SK-N-MC (cell line): ENCODE results near the gene CHST3.
"Not testable (repeated sequence)": the region's sequence is repeated elsewhere in the genome, so short reads cannot be mapped to it uniquely, and the experiment has no call there.

ENCODE experiments used
- DNase-seq: peaks from one replicate; pipeline ENCODE4 v3.0.0-alpha.2; 2011; ENCODE audit warnings: low read depth, low spot score
- H3K27ac ChIP-seq: fragments of 200-600 bp; sonication (generic); 2 replicates; pipeline ENCODE4 v1.5.1; 2016; ENCODE audit warnings: mixed run types
- H3K36me3 ChIP-seq: fragments of 200-600 bp; sonication (generic); 2 replicates; pipeline ENCODE4 v1.6.1; 2017; ENCODE audit warnings: antibody characterized with exemption, low read length, mixed read lengths; ENCODE audit not compliant: insufficient read depth
- H3K4me3 ChIP-seq: fragments of 200-600 bp; sonication (generic); 2 replicates; pipeline ENCODE4 v1.5.1; 2016
- H3K9ac ChIP-seq: fragments of 200-600 bp; sonication (generic); 2 replicates; pipeline ENCODE4 v1.8.0; 2017; ENCODE audit warnings: mixed run types, mixed read lengths; ENCODE audit not compliant: insufficient read length
- H3K9me3 ChIP-seq: fragments of 200-600 bp; sonication (generic); 2 replicates; pipeline ENCODE4 v1.6.1; 2017; ENCODE audit warnings: low read depth, mild to moderate bottlenecking, antibody characterized with exemption, low read length, moderate library complexity, mixed read lengths
- EZH2 ChIP-seq: fragments of 200-600 bp; sonication (generic); IDR thresholded peaks from one replicate; pipeline ENCODE4 v1.6.1; 2017; ENCODE audit warnings: antibody characterized with exemption
- FOXP2 ChIP-seq: optimal IDR thresholded peaks from 2 replicates; pipeline ENCODE3; 2011; ENCODE audit warnings: mild to moderate bottlenecking, moderate library complexity; ENCODE audit not compliant: insufficient read depth; ENCODE audit errors: extremely low read length, control extremely low read depth
- POLR2AphosphoS5 ChIP-seq: IDR thresholded peaks from 2 replicates; pipeline ENCODE4 v1.6.1; 2012; ENCODE audit warnings: mild to moderate bottlenecking, low read depth, low read length, borderline replicate concordance

Gene CHST3

DNA sequence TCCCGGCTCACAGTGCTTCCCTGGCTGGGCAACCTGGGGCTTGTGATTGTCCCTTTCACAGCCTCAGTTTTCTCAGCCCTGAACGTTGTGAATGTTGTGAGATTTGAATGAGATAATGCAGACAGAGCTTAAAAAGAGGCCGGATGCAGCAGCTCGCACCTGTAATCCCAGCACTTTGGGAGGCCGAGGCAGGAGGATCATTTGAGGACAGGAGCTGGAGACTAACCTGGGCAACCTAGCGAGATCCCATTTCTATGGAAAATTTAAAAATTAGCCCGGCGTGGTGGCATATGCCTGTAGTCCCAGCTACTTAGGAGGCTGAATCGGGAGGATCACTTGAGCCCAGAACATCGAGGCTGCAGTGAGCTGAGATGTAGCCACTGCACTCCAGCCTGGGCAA lies 67.5 kb downstream of the CHST3 start:
- no peak overlapping the region for H3K27ac ChIP-seq
- no peaks in the 10 kb centered on the region for H3K9me3 ChIP-seq
- no peak overlapping the region for H3K4me3 ChIP-seq
- DNase-seq, result no peak
- H3K36me3 ChIP-seq, result no peaks in the 10 kb centered on the region
- TF ChIP-seq EZH2 (no peak), POLR2AphosphoS5 (no peak), FOXP2 (no peak)
- no peak overlapping the region for H3K9ac ChIP-seq

DNA sequence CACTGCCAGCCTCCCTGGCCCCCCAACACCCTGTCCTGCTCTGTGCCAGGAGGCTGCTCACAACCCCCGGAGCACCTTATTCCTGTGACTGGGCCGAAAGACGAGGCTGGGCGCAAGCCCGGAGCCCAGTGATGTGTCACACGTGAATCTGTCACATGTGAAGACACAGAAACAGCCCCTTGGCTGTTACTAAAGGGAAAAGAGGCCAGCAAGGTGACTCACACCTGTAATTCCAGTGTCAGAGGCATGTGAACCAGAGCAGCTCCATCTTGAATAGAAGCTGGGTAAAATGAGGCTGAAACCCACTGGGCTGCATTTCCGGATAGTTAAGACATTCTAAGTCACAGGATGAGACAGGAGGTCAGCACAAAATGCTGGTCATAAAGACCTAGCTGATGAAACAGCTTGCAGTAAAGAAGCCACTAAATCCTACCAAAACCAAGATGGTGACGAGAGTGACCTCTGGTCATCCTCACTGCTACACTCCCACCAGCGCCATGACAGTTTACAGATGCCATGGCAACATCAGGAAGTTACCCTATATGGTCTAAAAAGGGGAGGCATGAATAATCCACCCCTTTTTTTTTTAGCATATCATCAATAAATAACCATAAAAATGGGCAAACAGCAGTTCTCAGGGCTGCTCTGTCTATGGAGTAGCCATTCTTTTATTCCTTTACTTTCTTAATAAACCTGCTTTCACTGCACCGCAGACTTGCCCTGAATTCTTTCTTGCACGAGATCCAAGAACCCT lies 68.4 kb downstream of the CHST3 start:
- DNase-seq, H3K4me3 ChIP-seq, H3K27ac ChIP-seq, H3K36me3 ChIP-seq, H3K9me3 ChIP-seq, H3K9ac ChIP-seq: not testable (repeated sequence)

DNA sequence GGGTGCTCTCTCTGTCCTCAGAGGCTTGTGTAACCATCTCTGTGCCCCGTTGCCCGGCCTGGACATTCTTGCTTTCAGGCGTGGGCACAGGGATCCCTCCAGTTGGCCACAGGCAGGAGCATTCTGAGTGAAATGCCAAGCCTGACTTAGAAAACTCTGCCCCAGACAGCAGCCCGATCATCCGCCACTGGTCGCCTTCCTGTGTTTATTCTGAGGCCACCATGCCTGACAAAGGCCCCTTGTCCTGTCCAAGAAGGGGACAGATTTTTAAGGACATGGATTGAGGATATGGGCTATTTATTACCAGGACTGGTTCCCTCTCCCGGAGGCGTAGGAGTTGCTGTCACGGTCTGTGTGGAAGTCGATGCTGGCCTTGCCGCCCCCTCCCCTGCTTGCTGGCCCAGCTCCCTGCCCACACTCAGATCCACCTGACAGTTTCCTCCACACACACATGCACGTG lies 69.9 kb downstream of the CHST3 start:
- Histone ChIP-seq H3K36me3 (no peaks in the 10 kb centered on the region), H3K9me3 (no peaks in the 10 kb centered on the region), H3K9ac (no peak overlapping the region), H3K4me3 (no peak overlapping the region), H3K27ac (no peak overlapping the region)
- DNase-seq, result no peak
- TF ChIP-seq FOXP2, result no peak
- no peak for TF ChIP-seq EZH2
- TF ChIP-seq POLR2AphosphoS5, result no peak

DNA sequence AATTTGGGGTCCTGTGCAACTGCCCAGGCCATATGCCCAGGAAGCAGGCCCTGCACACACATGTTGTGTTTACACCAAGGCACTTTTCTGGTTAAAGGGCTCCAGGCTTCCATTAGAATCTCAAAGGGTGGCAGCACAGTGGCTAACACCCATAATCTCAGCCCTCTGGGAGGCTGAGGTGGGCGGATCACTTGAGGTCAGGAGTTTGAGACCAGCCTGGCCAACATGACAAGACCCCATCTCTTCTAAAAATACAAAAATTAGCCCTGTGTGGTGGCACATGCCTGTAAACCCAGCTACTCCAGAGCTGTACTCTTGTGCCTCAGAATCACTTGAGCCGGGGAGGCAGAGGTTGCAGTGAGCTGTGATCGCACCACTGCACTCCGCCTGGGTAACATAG lies 70.6 kb downstream of the CHST3 start:
- H3K36me3 ChIP-seq, result no peaks in the 10 kb centered on the region
- no peak overlapping the region for H3K4me3 ChIP-seq
- H3K9me3 ChIP-seq, result no peaks in the 10 kb centered on the region
- TF ChIP-seq EZH2 (no peak), POLR2AphosphoS5 (no peak), FOXP2 (no peak)
- H3K27ac ChIP-seq, result no peak overlapping the region
- DNase-seq, result no peak
- no peak overlapping the region for H3K9ac ChIP-seq

DNA sequence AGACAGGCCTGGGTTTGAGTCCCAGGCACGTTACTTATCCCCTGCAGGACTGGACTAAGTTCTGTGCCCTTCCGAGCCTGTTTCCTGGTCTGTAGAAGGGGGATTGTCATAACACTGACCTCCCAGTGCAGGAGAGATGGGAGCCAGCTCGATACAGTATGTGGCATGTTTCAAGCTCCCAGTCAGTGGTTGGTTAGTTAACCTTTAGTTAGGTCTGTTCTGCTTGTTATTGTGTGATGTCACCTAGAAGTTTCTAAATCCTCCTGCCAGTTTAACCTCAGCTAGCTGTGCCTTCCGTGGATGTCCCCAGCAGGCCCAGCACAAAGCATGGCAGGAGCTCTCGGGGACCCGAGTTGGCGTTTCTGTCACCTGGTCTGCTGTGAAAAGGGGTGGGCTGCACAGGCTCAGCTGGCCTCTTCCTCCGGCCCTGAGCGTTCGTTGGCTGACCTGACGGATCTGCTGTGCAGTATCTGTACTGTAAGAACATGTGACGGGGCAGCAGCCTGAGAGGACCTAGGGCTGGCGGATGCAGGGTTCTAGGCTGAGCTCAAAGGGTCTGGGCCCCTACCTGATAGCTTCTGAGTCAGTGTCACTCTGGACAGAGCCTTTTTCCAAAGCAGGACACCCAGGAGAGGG lies 71.2 kb downstream of the CHST3 start:
- Histone ChIP-seq H3K9me3 (no peaks in the 10 kb centered on the region), H3K4me3 (no peak overlapping the region), H3K36me3 (no peaks in the 10 kb centered on the region), H3K27ac (no peak overlapping the region), H3K9ac (no peak overlapping the region)
- TF ChIP-seq POLR2AphosphoS5 (no peak), FOXP2 (no peak), EZH2 (no peak)
- no peak for DNase-seq

DNA sequence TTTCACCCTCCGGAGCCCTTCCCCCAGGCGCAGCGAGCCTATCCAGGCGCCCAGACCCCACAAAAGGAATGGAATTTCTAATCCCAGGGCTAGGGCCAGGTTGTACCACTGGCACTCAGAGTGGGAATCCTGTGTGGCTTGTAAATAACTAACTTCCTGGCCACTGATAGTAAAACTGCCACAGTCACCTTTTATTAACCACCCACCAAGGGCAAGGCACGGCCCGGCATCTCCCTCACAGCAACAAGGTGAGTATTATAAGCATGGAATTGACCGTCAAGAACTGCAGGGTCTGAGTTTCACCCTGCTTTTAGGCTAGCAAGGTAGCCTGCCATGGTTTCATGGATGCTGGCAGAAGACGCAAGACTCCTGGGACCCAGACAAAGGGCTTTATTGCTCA lies 73.1 kb downstream of the CHST3 start:
- TF ChIP-seq FOXP2 (no peak), POLR2AphosphoS5 (no peak), EZH2 (no peak)
- no peaks in the 10 kb centered on the region for H3K9me3 ChIP-seq
- no peak for DNase-seq
- no peak overlapping the region for H3K4me3 ChIP-seq
- H3K27ac ChIP-seq, result no peak overlapping the region
- no peaks in the 10 kb centered on the region for H3K36me3 ChIP-seq
- H3K9ac ChIP-seq, result no peak overlapping the region

DNA sequence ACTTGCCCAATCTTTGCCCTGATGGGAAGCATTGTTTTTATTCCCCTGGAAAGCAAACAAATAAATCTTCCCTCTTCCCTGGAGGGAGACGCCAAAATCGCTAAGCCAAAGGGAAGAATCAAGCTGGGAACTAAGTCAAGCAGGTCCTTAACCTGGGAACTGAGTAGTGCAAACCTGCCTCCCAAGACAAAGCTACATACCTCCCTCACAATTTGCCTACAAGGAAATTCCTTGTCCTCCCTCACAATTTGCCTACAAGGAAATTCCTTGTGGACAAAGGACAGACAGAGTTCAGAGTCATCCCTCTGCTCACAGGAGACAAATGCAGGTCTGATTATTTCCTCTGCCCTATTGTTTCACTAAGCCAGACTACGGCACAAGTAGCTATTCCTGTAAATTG lies 73.6 kb downstream of the CHST3 start:
- TF ChIP-seq POLR2AphosphoS5 (no peak), FOXP2 (no peak), EZH2 (no peak)

DNA sequence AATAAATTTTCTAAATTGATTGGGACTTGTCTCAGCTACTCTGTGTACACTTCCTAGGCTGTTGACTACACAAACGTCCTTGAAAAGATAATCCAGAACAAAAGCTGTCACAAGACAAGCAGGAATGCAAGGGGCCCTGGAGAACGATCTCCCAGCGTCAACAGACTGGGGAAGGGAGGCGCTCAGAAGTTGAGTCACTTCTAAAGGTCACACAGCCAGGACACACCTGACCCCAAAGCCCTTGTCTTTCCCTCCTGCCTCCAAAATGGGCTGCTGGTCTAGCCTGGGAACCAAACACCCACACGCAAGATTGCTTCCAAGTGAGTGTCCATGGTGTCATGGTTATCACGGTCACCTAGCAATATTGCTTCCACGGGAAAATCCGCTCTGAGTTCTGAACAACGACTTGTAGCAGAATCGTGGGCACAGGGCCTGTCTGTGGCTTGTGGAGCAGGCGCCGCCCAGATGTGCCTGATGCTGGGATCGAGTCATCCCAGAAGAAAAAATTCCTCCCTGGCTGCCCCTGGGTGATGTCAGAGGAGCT lies 74.3 kb downstream of the CHST3 start:
- Histone ChIP-seq H3K27ac (no peak overlapping the region), H3K4me3 (no peak overlapping the region), H3K9me3 (no peaks in the 10 kb centered on the region), H3K9ac (no peak overlapping the region), H3K36me3 (no peaks in the 10 kb centered on the region)
- no peak for DNase-seq
- no peak for TF ChIP-seq POLR2AphosphoS5
- TF ChIP-seq EZH2, result no peak
- no peak for TF ChIP-seq FOXP2

More for the DNA sequence above, 73.6 kb downstream of the CHST3 start:
- Histone ChIP-seq H3K9ac (no peak overlapping the region), H3K27ac (no peak overlapping the region), H3K9me3 (no peaks in the 10 kb centered on the region), H3K36me3 (no peaks in the 10 kb centered on the region), H3K4me3 (no peak overlapping the region)
- DNase-seq, result no peak

DNA sequence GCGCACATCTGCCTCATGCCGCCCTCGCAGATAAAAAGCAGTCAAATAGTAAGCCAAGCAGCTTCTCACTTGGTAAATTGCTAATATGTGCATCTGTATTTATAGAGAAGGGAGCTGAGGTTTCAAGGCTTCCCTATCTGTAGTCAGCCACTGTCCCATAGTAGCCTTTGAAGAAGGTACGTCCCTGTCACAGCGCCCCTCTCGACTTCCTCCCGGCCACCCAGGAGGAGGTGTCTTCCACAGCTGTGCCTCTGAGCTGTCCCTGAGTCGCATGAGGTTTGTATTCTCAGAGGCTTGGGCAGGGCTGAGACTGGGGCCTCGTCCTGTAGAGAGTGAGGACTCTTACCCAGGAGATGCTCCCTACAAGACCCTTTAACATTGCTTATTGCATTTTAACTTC lies 75.2 kb downstream of the CHST3 start:
- no peak overlapping the region for H3K4me3 ChIP-seq
- no peak for DNase-seq
- no peaks in the 10 kb centered on the region for H3K36me3 ChIP-seq
- H3K9ac ChIP-seq, result no peak overlapping the region
- no peaks in the 10 kb centered on the region for H3K9me3 ChIP-seq
- no peak for TF ChIP-seq POLR2AphosphoS5
- TF ChIP-seq FOXP2, result no peak
- no peak for TF ChIP-seq EZH2
- H3K27ac ChIP-seq, result no peak overlapping the region
